ENCODE data around the gene SUPT4H1.
"Not testable (repeated sequence)": the region's sequence is repeated elsewhere in the genome, so short reads cannot be mapped to it uniquely, and the experiment has no call there.

The SUPT4H1 gene

DNA sequence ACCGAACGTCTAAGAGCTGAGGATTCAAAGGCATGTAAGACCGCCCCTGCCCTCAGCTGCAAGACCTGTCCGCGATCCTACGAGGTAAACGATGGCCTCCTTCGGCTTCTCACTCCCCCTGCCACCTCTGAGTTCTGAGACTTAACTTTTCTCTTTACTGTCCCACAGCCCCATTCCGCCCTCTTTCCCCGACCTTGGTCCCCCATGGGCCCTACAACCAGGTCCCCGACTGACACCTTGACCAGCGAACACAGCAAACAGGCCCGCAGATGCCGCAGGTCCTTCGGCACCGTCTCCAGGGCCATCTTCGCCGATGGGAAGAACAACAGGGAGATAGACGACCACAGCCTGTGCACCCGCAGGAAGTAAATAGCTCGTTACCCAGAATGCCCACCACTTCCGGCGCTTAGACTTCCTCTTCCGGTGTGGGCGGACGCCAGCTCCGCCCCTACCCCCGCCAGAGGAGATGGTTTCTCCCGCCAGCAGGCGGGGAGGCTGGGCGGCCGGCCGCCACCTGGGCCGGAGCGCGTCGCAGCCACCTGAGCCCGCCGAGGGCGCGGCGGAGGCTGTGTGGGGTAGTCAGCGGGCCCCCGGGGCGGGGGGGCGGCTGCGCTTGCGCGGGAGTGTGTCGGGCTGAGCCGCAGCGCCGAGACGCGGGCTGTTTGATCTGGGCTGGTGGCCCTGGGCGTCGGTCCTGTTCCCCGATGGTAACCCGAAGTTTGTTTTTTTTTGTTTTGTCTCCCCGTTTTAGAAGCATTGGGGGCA, at the start of gene SUPT4H1:
SUPT4H1 (minus strand) TSS at position 371 of the 765 bp plus-strand sequence; CDS start at position 305, 66 bp downstream.
- DNase-seq = peak; percentile 98

- DNase-seq = no peak
Observed at GRCh38 chr17:58401287-58401686, 49.3 kb upstream of the SUPT4H1 start.

DNA sequence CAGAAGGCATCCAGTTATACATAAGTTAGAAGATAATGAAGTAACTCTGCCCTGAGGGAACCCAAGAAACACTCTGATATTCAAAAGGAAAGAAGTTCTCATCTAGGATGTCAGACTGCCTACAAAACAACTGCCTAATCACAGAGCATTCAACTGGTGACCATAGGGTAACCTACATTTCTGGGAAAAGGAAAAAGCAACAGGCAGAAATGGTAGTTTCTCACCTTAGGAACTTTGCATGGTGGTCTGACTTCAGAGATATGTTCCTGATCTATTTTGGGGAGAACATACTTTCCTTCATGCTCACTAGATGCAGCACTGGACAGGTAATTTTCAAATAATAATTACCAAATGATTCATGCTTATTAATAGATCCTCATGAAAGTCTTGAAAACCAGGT, 48.8 kb upstream of the SUPT4H1 start:
- DNase-seq = no peak

DNA sequence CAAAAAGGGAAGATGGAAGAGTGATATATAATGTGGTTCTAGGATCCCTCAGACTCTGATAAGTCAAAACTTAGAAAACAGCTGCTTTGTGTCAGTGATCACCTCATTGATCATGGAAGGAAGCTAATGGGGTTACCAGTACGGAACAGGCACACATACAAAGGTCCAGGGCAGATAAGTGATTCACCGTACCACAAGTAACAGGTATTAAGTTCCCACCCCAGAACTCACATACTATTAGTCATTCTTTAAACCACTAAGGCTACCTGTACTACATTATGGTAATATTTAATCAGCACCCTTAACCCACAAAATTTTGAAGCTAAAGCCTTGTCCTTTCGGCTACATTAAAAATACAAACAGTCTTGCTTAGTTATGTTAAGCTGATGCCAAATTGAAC, 48.0 kb upstream of the SUPT4H1 start:
- no peak for DNase-seq

DNA sequence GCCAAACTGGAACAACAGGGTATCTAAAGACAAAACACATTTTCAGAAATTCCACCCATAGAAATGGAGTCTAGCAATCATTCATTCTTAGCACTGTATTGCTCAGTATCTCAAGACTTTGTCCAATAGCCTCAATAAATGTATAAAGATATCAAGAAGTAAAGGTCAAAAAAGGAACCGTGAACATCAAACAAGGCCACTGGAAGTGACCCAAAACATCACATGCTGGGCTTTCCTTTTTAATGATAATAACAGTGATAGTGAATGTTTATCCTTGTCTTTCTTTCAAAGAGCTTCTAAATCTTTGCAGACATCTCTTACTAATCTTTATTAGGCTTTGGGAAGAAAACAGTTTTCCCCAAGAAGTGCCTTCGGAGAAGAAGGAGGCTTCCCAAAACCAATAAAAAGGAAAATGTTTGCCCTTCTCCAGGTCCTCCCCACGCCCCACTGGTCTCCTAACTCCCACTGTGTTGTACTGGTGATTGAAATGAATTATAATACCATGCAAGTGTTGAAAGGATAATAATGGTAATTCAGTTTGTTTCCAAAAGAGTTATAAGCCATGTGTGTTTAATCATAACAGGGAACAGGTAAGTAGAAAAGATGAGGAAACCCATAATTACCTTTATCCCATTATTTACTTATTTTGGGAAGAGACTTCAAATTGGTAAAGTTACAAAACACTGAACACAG, 46.7 kb upstream of the SUPT4H1 start:
- no peak for DNase-seq

DNA sequence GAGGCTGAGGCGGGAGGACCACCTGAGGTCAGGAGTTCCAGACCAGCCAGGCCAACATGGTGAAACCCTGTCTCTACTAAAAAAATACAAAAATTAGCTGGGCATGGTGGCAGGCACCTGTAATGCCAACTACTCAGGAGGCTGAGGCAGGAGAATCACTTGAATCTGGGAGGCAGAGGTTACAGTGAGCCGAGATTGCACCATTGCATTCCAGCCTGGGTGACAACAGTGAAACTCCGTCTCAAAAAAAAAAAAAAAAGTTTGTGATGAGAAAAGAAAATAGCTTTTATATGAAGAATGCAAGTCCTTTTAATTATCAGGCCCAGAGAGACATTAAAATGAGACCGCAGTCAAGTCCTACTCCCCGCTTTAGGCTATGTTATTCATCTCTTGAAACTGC, 45.4 kb upstream of the SUPT4H1 start:
- not testable (repeated sequence) for DNase-seq

GRCh38 chr17:58396173-58396572, 44.2 kb upstream of the SUPT4H1 start:
- DNase-seq = no peak

GRCh38 chr17:58394534-58395223, 42.7 kb upstream of the SUPT4H1 start:
- DNase-seq = no peak

DNA sequence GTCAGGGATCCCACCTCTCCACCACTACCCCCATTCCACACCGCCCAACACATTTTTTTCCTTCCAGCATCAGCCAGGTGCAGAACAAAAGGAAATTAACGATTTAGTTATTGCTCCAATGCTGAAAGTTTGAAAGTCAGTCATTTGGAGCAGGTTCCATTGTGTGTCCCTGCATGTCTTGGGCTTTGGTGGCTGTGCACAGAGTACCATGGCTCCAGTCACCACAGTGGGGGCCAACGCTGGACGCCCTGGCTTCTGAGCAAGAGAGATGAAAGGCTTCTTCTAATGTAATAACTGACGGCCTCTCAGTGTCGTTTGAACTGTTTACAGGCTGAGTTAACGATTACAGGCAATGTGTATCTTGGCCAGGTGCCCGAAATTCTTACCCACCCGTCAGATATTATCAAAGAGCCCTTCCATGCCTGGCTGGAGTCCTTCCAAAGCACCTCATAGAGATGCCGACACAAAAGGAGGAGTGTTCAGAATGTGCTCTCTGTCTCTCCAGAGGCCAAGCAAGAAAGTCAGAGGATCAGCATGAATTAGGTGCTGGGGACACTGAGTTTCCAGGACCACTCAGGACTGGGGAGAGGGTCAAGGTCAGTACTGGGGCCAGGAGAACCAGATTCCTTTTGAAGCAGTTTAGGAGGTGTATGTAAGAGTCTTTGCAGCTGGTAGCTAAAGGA, 39.4 kb upstream of the SUPT4H1 start:
- DNase-seq = peak; percentile 25

DNA sequence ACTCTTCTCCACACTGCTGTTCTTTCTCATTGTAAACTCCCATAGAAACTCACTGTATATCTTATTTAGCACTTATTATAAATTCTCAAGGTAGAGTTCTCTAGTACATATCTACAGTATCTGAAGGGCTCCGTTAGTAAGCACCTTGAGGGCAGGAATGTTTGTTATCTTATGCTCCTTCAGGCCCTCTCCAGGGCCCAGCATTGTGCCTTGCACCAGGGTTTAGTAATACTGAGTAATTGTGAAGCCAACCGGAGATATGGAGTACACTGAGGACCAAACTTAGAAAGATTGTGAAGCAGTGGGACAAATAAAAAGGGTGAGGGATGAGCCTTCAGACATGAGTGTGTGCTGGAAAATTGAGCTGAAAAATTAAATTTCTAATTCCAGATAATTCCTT, 38.9 kb upstream of the SUPT4H1 start:
- DNase-seq = no peak

GRCh38 chr17:58388302-58389190, 36.5 kb upstream of the SUPT4H1 start:
- no peak for DNase-seq

GRCh38 chr17:58387834-58388233, 35.8 kb upstream of the SUPT4H1 start:
- DNase-seq = no peak

DNA sequence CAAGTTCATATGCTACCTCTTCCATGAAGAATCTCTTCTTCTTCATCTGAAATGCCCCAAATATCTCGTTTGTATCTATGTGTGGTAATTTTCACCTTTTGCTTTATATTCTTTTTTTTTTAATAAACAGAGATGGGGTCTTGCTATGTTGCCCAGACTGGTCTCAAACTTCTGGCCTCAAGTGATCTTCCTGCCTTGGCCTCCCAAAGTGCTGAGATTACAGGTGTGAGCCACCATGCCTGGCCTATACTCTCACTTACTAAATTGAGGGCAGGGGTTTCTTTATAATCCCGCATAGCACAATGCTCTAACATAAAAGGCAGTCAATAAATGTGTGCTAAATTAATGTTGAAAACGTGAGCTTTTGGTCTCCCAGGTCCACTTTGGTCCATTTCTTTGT, 34.7 kb upstream of the SUPT4H1 start:
- no peak for DNase-seq

- DNase-seq = no peak
Observed at GRCh38 chr17:58385359-58385899, 33.4 kb upstream of the SUPT4H1 start.

GRCh38 chr17:58384897-58385296, 32.9 kb upstream of the SUPT4H1 start:
- no peak for DNase-seq

DNA sequence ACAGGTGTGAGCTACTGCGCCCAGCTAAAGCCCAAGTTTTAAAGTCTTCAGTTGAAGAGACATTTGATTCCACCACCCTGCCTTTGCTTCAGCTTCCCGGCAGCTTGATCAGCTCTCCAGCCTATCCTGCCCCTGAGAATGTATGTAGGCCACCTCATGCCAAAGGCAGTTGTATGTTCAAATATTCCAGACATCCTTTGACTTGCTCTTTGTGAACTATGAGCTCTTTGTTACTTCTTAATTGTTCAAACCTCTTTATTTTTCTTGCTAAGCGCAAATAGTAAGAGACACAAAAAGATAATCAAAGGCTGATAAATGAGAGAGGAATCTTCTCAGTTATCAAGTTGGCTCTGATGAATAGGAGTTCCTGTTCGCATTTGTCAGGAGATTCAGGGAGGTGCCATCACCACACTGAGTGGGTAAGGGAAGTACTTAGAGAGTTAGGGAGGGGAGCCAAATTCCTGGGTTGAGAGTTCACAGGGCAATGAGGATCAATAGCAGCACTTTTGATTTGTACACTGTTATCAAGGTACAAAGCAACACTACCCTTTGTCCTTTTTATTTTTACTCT, 32.0 kb upstream of the SUPT4H1 start:
- no peak for DNase-seq

- DNase-seq = no peak
Observed at GRCh38 chr17:58382872-58383242, 30.9 kb upstream of the SUPT4H1 start.

DNA sequence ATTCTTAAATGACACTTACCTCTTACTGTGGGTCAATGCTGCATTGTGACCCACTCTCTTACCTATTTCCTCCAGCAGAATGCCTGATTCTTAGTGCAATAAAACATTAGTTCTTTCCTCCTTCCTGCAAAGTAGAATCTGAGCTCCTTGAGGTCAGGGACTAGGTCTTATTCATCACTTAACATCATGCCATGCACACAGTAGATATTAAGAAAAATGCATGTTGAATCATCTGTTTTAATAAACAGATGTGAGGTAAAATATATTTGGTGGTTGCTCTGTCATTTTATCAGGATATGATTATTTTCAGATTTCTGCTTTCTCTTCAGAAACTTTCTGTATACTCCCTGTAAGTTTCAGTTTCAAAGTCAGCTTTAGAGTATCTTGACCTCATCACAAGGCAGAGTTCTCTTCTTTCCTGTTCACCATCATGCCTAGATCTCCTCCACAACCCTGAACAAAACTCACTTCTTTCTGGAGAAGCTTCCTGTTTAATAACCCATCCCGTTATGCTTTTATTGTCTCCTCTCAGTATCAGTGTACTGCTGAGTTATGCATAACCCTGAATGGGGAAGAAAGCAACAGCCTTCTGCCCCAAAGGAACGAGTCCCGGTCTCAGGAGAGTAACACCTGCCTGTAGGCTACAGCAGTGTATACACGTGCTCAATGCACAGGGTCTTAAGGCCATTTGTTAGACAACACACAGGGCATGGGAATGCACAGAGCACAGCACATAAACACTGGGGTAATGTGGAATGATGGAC, 30.3 kb upstream of the SUPT4H1 start:
- no peak for DNase-seq

DNA sequence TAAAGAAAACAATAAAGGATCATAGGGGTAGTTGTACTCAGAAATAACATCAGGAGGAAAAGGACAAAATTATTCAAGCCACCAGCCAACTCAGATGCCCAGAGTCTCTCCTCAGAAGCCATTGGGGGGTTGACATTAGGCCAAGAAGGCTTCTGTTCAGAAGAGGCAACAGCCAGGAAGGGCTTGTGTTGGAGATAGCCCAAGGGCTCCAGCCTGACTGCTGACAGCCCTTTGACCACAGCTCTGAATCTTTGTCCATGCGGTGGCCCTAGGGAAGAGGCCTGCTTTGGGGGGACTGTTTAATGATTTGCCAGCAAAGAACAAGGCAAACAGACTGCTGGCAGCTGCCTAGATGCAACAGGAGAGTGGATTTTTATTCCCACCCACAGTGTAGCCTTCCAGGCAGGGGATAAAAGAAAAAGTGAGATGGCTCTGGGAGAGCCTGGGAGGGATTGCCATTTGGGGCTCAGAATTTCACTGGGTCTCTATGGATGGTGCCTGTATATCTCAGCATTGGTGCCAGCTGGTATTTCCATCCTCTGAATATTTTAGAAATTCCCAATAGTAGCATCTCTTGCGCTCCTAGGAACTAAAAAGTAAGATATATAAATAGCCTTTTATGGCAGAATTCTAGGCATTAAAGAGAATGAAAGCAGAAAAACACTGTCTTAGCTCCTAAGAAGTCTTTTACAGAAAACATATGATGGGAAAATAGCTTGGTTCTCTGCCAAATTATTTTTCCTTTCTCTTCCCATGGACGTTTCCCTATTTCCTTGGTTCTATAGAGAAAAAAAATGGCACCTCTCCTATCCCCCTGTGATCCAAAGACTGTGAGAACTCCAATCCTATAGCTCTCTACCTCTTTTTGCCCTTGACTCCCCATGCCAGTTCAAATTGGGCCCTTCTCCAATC, 29.4 kb upstream of the SUPT4H1 start:
- no peak for DNase-seq
